ENCODE results near the gene GPR132. TPM values are rescaled to one million over a fixed set of nuclear protein-coding genes. Genes with fewer than 3 reads are reported as not detected.

GPR132 gene
- total and polyA plus RNA-seq, 2 of the 13 experiments (the other 11 are each of a cell fraction or from before 2014, with no cell fraction given), result not detected

- 0 out of 2 replicates have a peak, but pooled peaks have one; percentile 45 for TF ChIP-seq MAZ (IDR thresholded peaks at IDR 0.05; ENCODE audit: borderline replicate concordance, low read depth, low read length)
- 0 out of 2 replicates have a peak, but pooled peaks have one; percentile 31 for TF ChIP-seq MAZ (CRISPR knock-in tag; IDR thresholded peaks at IDR 0.05; ENCODE audit: low read depth)
- 0 out of 2 replicates have a peak, but pooled peaks have one; percentile 37 for TF ChIP-seq EED (CRISPR knock-in tag; IDR thresholded peaks at IDR 0.05)
- peak; percentile 78 for TF ChIP-seq ZFP91 (CRISPR knock-in tag; IDR thresholded peaks at IDR 0.05; ENCODE audit: borderline replicate concordance)
- peak; percentile 61 for TF ChIP-seq ZNF687 (CRISPR knock-in tag; IDR thresholded peaks at IDR 0.05)
- peak; percentile 55; the same call in 1 of the 2 replicates for TF ChIP-seq ZNF768 (CRISPR knock-in tag; IDR thresholded peaks at IDR 0.05)
- no peak for TF ChIP-seq ZNF367 (CRISPR knock-in tag; IDR thresholded peaks at IDR 0.05; ENCODE audit: borderline replicate concordance)
- no peak for TF ChIP-seq RBM22 (optimal IDR thresholded peaks at IDR 0.05; ENCODE audit: low read length)
- no peak for TF ChIP-seq ZNF460 (CRISPR knock-in tag; IDR thresholded peaks at IDR 0.05; ENCODE audit: borderline replicate concordance)
- peak; percentile 16; the same call in 1 of the 2 replicates for TF ChIP-seq SAP130 (CRISPR knock-in tag; IDR thresholded peaks at IDR 0.05; ENCODE audit: low read depth)
- no peak for TF ChIP-seq MNT (IDR thresholded peaks at IDR 0.05)
- TF ChIP-seq GTF3A (CRISPR knock-in tag; conservative IDR thresholded peaks at IDR 0.05), result no peak
- 0 out of 2 replicates have a peak, but pooled peaks have one; percentile 25 for TF ChIP-seq ZBTB7B (CRISPR knock-in tag; IDR thresholded peaks at IDR 0.05)
- TF ChIP-seq ZNF124 (CRISPR knock-in tag; IDR thresholded peaks at IDR 0.05), result no peak; the same call in 1 of the 2 replicates
- no peak; the same call in 1 of the 2 replicates for TF ChIP-seq ZFY (CRISPR knock-in tag; IDR thresholded peaks at IDR 0.05)
- TF ChIP-seq SUZ12 (IDR thresholded peaks at IDR 0.05; ENCODE audit: low read depth, low read length), result no peak
- no peak for TF ChIP-seq ZNF451 (CRISPR knock-in tag; IDR thresholded peaks at IDR 0.05)
- TF ChIP-seq RARG (CRISPR knock-in tag; IDR thresholded peaks at IDR 0.05; ENCODE audit: low read depth), result no peak
- TF ChIP-seq ZNF333 (CRISPR knock-in tag; IDR thresholded peaks at IDR 0.05; ENCODE audit: borderline replicate concordance), result no peak
- no peak for TF ChIP-seq ZFP62 (CRISPR knock-in tag; IDR thresholded peaks at IDR 0.05)
- TF ChIP-seq ZNF792 (CRISPR knock-in tag; IDR thresholded peaks at IDR 0.05), result 0 out of 2 replicates have a peak, but pooled peaks have one; percentile 26
- peak; percentile 90 for TF ChIP-seq UBTF (CRISPR knock-in tag; IDR thresholded peaks at IDR 0.05)
Measured at GRCh38 chr14:105086833-105087307, 21.6 kb upstream of the GPR132 start (continued).

Measured in HepG2 (cell line).